ENCODE measurements around the gene FAM107B. TPM values are rescaled to one million over a fixed set of nuclear protein-coding genes. Genes with fewer than 3 reads are reported as not detected.

The FAM107B gene
- total RNA-seq, 1 experiment from 2014 or later: 24.5 TPM

DNA sequence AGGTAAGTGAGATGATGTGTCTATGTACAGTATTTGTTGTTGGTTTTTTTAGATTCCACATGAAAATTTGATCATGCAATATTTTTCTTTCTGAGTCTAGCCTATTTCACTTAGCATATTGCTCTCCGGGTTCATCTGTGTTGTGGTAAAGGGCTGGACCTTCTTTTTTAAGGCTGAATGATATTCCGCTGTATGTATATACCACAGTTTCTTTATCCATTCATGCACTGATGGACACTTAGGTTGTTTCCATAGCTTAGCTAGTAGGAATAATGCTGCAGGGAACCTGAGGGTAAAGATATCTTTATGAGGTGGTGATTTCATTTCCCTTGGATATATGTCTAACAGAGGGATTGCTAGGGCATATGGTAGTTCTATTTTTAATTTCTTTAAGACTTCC lies 80.8 kb downstream of the FAM107B start:
- no peak overlapping the region for H3K4me3 Mint-ChIP-seq
- Histone ChIP-seq H3K4me1 (ENCODE audit: insufficient read depth, low read length) (no peaks in the 10 kb centered on the region), H2BK5ac (ENCODE audit: insufficient read length, low read length) (no peak overlapping the region), H3K79me2 (ENCODE audit: insufficient read depth, low read length) (no peaks in the 10 kb centered on the region), H4K20me1 (ENCODE audit: control insufficient read depth, insufficient read depth, insufficient read length) (no peaks in the 10 kb centered on the region), H3K27ac (ENCODE audit: insufficient read length, low read depth, low read length) (no peak overlapping the region), H3K56ac (ENCODE audit: insufficient read length, low read depth, low read length) (no peak overlapping the region), H3K18ac (ENCODE audit: insufficient read length, low read depth, low read length) (no peak overlapping the region), H2AK5ac (ENCODE audit: insufficient read length, low read length) (no peak overlapping the region), H2BK15ac (ENCODE audit: low read depth, low read length) (no peak overlapping the region), H3K79me1 (ENCODE audit: insufficient read depth, low read depth, low read length, poor library complexity, severe bottlenecking) (no peaks in the 10 kb centered on the region), H3K4me2 (ENCODE audit: insufficient read depth, insufficient read length, low read length) (no peak overlapping the region), H4K5ac (ENCODE audit: insufficient read length, low read depth, low read length) (no peak overlapping the region), H2BK120ac (ENCODE audit: low read depth, low read length, poor library complexity, severe bottlenecking) (no peak overlapping the region), H3T11ph (ENCODE audit: low read length) (no peak overlapping the region), H3K23me2 (ENCODE audit: insufficient read length, low read depth, low read length, poor library complexity, severe bottlenecking) (no peaks in the 10 kb centered on the region), H3K14ac (ENCODE audit: insufficient read depth, low read length) (no peak overlapping the region), H3K9me3 (ENCODE audit: control insufficient read depth, low read depth, low read length) (no peaks in the 10 kb centered on the region), H3K4ac (ENCODE audit: low read depth, low read length) (no peak overlapping the region), H4K8ac (replicated peaks; ENCODE audit: insufficient read length, low read depth, low read length) (no peak overlapping the region), H3K23ac (ENCODE audit: insufficient read length, low read depth, low read length) (no peak overlapping the region), H3K9ac (ENCODE audit: extremely low read depth, insufficient read length, low read length) (no peak overlapping the region), H4K91ac (ENCODE audit: insufficient read length, low read depth, low read length) (no peak overlapping the region), H2AFZ (ENCODE audit: low read length) (no peak overlapping the region), H3K27me3 (ENCODE audit: insufficient read depth, low read length) (no peaks in the 10 kb centered on the region), H2BK12ac (ENCODE audit: insufficient read length, low read depth, low read length) (no peak overlapping the region), H2BK20ac (ENCODE audit: low read depth, low read length, poor library complexity, severe bottlenecking) (no peak overlapping the region)
- peaks cover 2% of the 10 kb centered on the region; the same call in 1 of the 2 replicates for H3K27me3 Mint-ChIP-seq (ENCODE audit: low read depth)
- WGBS (ENCODE audit: extremely low coverage, insufficient read length, low lambda C conversion rate): no CpG with 5 or more reads among the region's 2 CpGs
- H3K9me3 Mint-ChIP-seq: no peaks in the 10 kb centered on the region
- H3K36me3 Mint-ChIP-seq (ENCODE audit: insufficient read depth in 1 of 3, low read depth in 3 of 3): 0 out of 7 replicates have a peak, but pooled peaks cover 0 to 2% (median 0%) of the 10 kb centered on the region in 3 experiments
- no peak for DNase-seq
- H3K4me1 Mint-ChIP-seq: peaks cover 8 to 17% of the 10 kb centered on the region in 2 experiments
- no peak overlapping the region for H3K27ac Mint-ChIP-seq
- TF ChIP-seq, protein P1, sequence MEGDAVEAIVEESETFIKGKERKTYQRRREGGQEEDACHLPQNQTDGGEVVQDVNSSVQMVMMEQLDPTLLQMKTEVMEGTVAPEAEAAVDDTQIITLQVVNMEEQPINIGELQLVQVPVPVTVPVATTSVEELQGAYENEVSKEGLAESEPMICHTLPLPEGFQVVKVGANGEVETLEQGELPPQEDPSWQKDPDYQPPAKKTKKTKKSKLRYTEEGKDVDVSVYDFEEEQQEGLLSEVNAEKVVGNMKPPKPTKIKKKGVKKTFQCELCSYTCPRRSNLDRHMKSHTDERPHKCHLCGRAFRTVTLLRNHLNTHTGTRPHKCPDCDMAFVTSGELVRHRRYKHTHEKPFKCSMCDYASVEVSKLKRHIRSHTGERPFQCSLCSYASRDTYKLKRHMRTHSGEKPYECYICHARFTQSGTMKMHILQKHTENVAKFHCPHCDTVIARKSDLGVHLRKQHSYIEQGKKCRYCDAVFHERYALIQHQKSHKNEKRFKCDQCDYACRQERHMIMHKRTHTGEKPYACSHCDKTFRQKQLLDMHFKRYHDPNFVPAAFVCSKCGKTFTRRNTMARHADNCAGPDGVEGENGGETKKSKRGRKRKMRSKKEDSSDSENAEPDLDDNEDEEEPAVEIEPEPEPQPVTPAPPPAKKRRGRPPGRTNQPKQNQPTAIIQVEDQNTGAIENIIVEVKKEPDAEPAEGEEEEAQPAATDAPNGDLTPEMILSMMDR (conservative IDR thresholded peaks at IDR 0.05): no peak

Data from H9 (cell line).